Fibroblast of lung (primary cell): ENCODE data around the gene RGS10.

Source experiments
- CTCF ChIP-seq, 2 donors: IDR thresholded peaks in 1 of 2; conservative IDR thresholded peaks in 1 of 2; 1 replicate in 1 of 2; 2 replicates in 1 of 2; pipeline ENCODE4 v1.5.1; 2011 to 2012; ENCODE audit warnings: low read length in 2 of 2, control low read depth in 1 of 2, inconsistent platforms in 1 of 2, low read depth in 1 of 2, mild to moderate bottlenecking in 1 of 2
- EZH2 ChIP-seq: IDR thresholded peaks from 2 replicates; pipeline ENCODE4 v1.5.1; 2012; ENCODE audit warnings: low read length, control low read depth, mild to moderate bottlenecking; ENCODE audit errors: missing control alignments

DNA sequence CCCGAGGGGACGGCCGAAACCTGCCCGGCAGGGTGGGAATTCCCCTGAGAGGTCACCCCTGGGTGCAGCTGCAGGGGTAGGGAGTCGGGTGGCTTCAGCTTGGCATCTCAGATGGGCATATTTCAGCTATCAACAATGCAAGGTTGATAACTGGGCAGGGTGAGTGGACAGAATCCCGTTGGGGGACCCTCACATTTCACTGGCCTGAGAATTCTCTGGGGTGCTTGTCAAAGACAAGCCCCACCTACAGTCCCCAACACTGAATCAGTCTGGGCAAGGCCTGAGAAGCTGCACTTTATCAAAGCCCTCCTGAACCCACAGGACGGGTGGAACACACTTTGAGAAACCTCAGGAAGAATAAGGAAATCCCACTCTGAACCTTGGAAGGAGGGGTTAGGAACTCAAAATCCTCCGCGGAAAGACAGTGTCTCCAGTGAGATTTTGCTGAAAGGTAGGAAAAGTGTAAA lies 3.1 kb downstream of the RGS10 start:
- TF ChIP-seq CTCF (conservative IDR thresholded peaks at IDR 0.05 in 1 of 2, IDR thresholded peaks at IDR 0.05 in 1 of 2; ENCODE audit: low read depth in 1 of 2, low read length in 2 of 2), result no peak
- TF ChIP-seq EZH2, result no peak
